PFSK-1 (cell line): ENCODE results near the gene PPP4R4.
A peak's percentile ranks its signal among the peaks of the same experiment; 100 is the strongest.

Source experiments
- FOXP2 ChIP-seq: optimal IDR thresholded peaks from 2 replicates; pipeline ENCODE3; 2011; ENCODE audit warnings: borderline replicate concordance, control low read depth, inconsistent platforms; ENCODE audit not compliant: insufficient read depth; ENCODE audit errors: extremely low read length, extremely low read depth
- POLR2AphosphoS5 ChIP-seq: IDR thresholded peaks from 2 replicates; pipeline ENCODE4 v1.6.1; 2012; ENCODE audit warnings: low read depth, mild to moderate bottlenecking, control low read depth, low read length, moderate library complexity
- SIN3A ChIP-seq: IDR thresholded peaks from 2 replicates; pipeline ENCODE4 v1.6.1; 2012; ENCODE audit warnings: mild to moderate bottlenecking, low read length, moderate library complexity, borderline replicate concordance; ENCODE audit not compliant: insufficient read depth
- TAF1 ChIP-seq: IDR thresholded peaks from 2 replicates; pipeline ENCODE4 v1.6.1; 2012; ENCODE audit warnings: low read length, control low read depth, borderline replicate concordance; ENCODE audit not compliant: insufficient read depth
- TF ChIP-seq, protein P1 (sequence below), 2 experiments: IDR thresholded peaks; 2 replicates each; pipeline versions ENCODE4 v1.6.1 to v1.8.0; 2011 to 2012; ENCODE audit warnings: low read depth in 2 of 2, low read length in 2 of 2, control low read depth in 1 of 2, inconsistent platforms in 1 of 2, mild to moderate bottlenecking in 1 of 2, moderate library complexity in 1 of 2; ENCODE audit not compliant: insufficient read depth in 1 of 2

The PPP4R4 gene

DNA sequence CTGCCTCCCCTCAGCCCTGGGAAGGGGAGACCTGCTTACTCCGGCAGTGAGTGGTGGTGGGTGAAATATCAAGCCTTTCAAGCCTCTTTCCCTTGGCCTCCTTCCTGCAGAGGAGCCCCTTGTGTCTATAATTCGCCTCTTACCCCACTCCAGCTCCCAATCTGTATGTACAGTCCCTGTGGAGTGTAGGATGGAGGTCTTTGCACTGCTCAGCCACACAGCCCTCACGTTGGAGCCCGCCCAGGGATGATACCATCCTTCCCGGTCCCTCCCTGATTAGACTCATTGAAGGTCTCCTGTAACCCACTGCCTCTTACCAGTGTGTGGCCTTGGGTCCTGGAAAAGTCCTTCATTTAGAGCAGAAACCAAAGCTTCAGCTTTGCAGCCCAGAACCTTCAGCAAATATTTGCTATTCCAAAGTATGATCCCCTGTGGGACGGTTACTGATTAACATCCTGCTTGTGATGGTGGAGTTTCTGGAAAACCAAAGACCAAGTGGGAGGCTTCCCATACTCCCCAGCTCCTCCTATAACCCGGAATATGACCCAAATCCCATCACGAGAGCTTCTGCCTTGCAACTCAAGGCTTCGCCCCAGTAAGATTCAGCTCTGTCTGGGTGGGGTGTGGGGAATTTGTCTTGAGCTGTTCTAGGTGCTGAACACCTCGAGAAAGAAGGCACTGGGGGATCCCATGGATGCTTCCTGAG lies 118.9 kb downstream of the PPP4R4 start, which contains the start of gene SERPINA10:
Gene SERPINA10, minus strand, starts transcription at position 397 of the 706 bp plus-strand sequence. CDS start 2,675 bp downstream, outside the sequence.
- no peak for TF ChIP-seq SIN3A
- TF ChIP-seq, protein P1, sequence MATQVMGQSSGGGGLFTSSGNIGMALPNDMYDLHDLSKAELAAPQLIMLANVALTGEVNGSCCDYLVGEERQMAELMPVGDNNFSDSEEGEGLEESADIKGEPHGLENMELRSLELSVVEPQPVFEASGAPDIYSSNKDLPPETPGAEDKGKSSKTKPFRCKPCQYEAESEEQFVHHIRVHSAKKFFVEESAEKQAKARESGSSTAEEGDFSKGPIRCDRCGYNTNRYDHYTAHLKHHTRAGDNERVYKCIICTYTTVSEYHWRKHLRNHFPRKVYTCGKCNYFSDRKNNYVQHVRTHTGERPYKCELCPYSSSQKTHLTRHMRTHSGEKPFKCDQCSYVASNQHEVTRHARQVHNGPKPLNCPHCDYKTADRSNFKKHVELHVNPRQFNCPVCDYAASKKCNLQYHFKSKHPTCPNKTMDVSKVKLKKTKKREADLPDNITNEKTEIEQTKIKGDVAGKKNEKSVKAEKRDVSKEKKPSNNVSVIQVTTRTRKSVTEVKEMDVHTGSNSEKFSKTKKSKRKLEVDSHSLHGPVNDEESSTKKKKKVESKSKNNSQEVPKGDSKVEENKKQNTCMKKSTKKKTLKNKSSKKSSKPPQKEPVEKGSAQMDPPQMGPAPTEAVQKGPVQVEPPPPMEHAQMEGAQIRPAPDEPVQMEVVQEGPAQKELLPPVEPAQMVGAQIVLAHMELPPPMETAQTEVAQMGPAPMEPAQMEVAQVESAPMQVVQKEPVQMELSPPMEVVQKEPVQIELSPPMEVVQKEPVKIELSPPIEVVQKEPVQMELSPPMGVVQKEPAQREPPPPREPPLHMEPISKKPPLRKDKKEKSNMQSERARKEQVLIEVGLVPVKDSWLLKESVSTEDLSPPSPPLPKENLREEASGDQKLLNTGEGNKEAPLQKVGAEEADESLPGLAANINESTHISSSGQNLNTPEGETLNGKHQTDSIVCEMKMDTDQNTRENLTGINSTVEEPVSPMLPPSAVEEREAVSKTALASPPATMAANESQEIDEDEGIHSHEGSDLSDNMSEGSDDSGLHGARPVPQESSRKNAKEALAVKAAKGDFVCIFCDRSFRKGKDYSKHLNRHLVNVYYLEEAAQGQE (IDR thresholded peaks at IDR 0.05; ENCODE audit: insufficient read depth in 1 of 2, low read depth in 2 of 2, low read length in 2 of 2), result peak in 1 of 2 experiments; percentile 70; a peak in 2 of 4 replicates

DNA sequence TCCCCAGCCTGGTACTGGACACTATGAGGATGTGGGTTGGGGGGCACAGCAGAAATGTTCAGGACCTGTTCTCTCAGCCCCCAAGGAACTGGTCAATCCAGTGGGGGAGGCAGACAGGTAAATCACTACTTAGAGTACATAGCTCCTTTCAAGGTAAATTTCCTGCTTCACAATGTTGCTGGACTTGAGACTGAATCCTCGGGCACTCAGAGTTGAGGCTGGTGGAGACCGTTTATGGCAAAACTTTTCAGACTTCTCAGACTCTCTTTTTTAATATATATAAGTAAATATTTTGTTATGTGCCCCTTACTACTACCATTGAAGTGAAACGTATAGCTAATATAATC lies 119.4 kb downstream of the PPP4R4 start:
- TF ChIP-seq, protein P1 (IDR thresholded peaks at IDR 0.05; ENCODE audit: insufficient read depth in 1 of 2, low read depth in 2 of 2, low read length in 2 of 2), result no peak
- TF ChIP-seq SIN3A, result no peak

DNA sequence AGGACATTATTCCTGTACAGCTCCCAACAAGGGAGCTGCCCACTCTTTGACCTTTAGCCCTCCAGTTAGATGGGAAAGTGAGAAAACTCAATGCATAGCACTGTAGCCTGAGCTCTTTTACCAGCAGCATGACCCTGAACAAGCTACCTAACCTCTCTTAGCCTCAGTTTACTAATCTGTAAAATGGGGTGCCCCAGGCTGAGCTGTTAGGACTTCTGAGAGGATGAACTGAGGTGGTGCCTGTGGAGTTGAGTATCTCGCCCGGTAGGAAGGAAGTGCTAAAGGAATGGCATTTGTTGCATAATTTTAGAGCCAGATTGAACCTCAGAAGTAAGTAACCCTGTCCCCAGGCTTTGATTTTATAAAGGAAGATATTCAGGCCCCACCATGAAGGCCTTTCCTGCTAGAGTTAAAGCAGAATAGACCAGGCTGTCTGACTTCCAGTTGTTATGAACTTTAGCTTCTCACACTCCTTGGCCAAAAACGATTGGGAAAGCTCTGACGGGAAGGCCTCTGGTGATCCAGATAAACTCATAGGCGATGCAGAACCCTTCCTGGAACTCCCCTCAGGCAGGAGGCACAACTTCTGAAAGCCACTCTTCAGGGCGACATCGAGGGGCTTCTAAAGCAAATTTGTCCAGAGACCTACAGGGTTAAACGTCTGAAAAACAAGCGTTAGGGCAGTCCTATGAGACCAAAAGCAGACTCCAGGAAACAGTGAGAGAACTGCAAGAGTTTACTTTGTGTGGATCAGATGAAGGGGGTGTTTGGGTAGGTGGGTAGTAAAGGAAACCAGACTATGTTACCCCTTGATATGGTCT lies 121.4 kb downstream of the PPP4R4 start:
- no peak for TF ChIP-seq TAF1
- TF ChIP-seq, protein P1 (IDR thresholded peaks at IDR 0.05; ENCODE audit: insufficient read depth in 1 of 2, low read depth in 2 of 2, low read length in 2 of 2), result no peak

DNA sequence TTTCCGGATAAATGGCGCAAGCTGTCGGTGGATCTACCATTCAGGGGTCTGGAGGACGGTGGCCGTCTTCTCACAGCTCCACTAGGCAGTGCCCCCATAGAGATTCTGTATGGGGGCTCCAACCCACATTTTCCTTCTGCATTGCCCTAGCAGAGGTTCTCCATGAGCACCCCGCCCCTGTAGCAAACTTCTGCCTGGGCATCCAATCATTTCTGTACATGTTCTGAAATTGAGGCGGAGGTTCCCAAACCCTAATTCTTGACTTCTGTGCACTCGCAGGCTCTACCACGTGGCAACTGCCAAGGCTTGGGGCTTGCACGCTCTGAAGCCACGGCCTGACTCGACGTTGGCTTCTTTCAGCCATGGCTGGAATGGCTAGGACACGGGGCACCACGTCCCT lies 124.0 kb downstream of the PPP4R4 start:
- no peak for TF ChIP-seq POLR2AphosphoS5
- TF ChIP-seq, protein P1 (IDR thresholded peaks at IDR 0.05; ENCODE audit: insufficient read depth in 1 of 2, low read depth in 2 of 2, low read length in 2 of 2), result no peak
- no peak for TF ChIP-seq FOXP2

DNA sequence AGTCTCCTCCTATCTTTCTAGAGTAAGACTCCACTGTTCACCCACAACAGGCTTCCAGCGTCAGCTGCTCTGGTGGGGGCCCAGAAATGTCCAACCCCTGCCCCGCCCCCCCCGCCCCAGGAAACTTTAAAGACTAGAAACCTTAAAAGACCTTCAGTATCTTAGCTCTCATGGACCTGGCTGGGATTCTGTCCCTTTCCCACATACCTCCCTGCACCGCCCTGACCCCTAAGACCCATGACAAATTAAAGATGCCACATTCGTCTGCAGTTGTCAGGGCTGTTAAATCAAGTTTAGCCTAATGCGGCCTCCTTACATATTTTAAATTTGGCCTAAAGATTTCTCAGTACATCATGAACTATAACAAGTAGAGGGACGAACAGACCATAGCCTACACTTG lies 129.0 kb downstream of the PPP4R4 start:
- TF ChIP-seq, protein P1 (IDR thresholded peaks at IDR 0.05; ENCODE audit: insufficient read depth in 1 of 2, low read depth in 2 of 2, low read length in 2 of 2), result no peak
- no peak for TF ChIP-seq POLR2AphosphoS5
- no peak for TF ChIP-seq SIN3A
- no peak for TF ChIP-seq FOXP2
- no peak for TF ChIP-seq TAF1
